ENCODE results near the gene EARS2. TPM values are rescaled to one million over a fixed set of nuclear protein-coding genes. Genes with fewer than 3 reads are reported as not detected.
"Not testable (repeated sequence)": the region's sequence is repeated elsewhere in the genome, so short reads cannot be mapped to it uniquely, and the experiment has no call there.

Gene EARS2
- total RNA-seq, 4 donors from 2014 or later = 8.4 to 39.6 (median 19.3) TPM

- peaks cover 0 to 74% of the 10 kb centered on the region in 2 donors for H3K36me3 ChIP-seq
- TF ChIP-seq CTCF (IDR thresholded peaks at IDR 0.05 in 4 of 5, conservative IDR thresholded peaks at IDR 0.05 in 1 of 5) = no peak
- TF ChIP-seq POLR2A (IDR thresholded peaks at IDR 0.05) = no peak
- DNase-seq (no peak), ATAC-seq (no peak)
- H3K4me1 ChIP-seq = no peaks in the 10 kb centered on the region
- intact Hi-C loops (cut with DNase I; ENCODE audit: low total_unique reads) (loop anchor here (10.0 kb wide), 1 partner anchor 955 kb away; no protein-coding TSS in a partner anchor), in situ Hi-C loops (cut with MboI; ENCODE audit: low sequenced_read_pairs in 4 of 4) (loop anchor here in 2 of 4 donors (5.0 to 10.0 kb wide), 2 partner anchors 52 to 55 kb away; no protein-coding TSS in a partner anchor)
- no peak overlapping the region for H3K4me3 ChIP-seq
- H3K9me3 ChIP-seq = no peaks in the 10 kb centered on the region
- H3K27ac ChIP-seq = no peak overlapping the region
- H3K27me3 ChIP-seq = no peaks in the 10 kb centered on the region
These were observed 7.2 kb downstream of the EARS2 start for GRCh38 chr16:23549938-23550337.

GRCh38 chr16:23544436-23544835, 12.7 kb downstream of the EARS2 start:
- no peaks in the 10 kb centered on the region for H3K9me3 ChIP-seq
- H3K27me3 ChIP-seq = no peaks in the 10 kb centered on the region
- TF ChIP-seq POLR2A (IDR thresholded peaks at IDR 0.05) (no peak), CTCF (IDR thresholded peaks at IDR 0.05 in 4 of 5, conservative IDR thresholded peaks at IDR 0.05 in 1 of 5) (no peak)
- DNase-seq = no peak
- no peak overlapping the region for H3K4me3 ChIP-seq
- in situ Hi-C loops (cut with MboI; ENCODE audit: low sequenced_read_pairs in 4 of 4) (loop anchor here in 1 of 4 donors (10.0 kb wide), 1 partner anchor 60 kb away; no protein-coding TSS in a partner anchor), intact Hi-C loops (cut with DNase I; ENCODE audit: low total_unique reads) (no loop called here)
- no peak overlapping the region for H3K27ac ChIP-seq
- ATAC-seq = no peak
- H3K36me3 ChIP-seq = peaks cover 0 to 83% of the 10 kb centered on the region in 2 donors
- H3K4me1 ChIP-seq = no peaks in the 10 kb centered on the region

- in situ Hi-C loops (cut with MboI; ENCODE audit: low sequenced_read_pairs in 4 of 4) = loop anchor here in 1 of 4 donors (10.0 kb wide), 1 partner anchor 64 kb away; no protein-coding TSS in a partner anchor
- intact Hi-C loops (cut with DNase I; ENCODE audit: low total_unique reads); H3K27ac ChIP-seq; H3K4me1 ChIP-seq; H3K4me3 ChIP-seq; ATAC-seq; H3K9me3 ChIP-seq; H3K27me3 ChIP-seq; DNase-seq: not testable (repeated sequence)
- H3K36me3 ChIP-seq = peaks cover 0 to 72% of the 10 kb centered on the region in 2 donors
These were observed 16.4 kb downstream of the EARS2 start for GRCh38 chr16:23540817-23541178.

GRCh38 chr16:23539984-23540816, 16.9 kb downstream of the EARS2 start:
- in situ Hi-C loops (cut with MboI; ENCODE audit: low sequenced_read_pairs in 4 of 4) = loop anchor here in 1 of 4 donors (10.0 kb wide), 1 partner anchor 65 kb away; no protein-coding TSS in a partner anchor
- intact Hi-C loops (cut with DNase I; ENCODE audit: low total_unique reads) = no loop called here
- TF ChIP-seq CTCF (IDR thresholded peaks at IDR 0.05 in 4 of 5, conservative IDR thresholded peaks at IDR 0.05 in 1 of 5) (no peak), POLR2A (IDR thresholded peaks at IDR 0.05) (no peak)
- Histone ChIP-seq H3K27ac (no peak overlapping the region), H3K4me3 (no peak overlapping the region), H3K4me1 (no peaks in the 10 kb centered on the region), H3K36me3 (peaks cover 0 to 68% of the 10 kb centered on the region in 2 donors), H3K9me3 (no peaks in the 10 kb centered on the region), H3K27me3 (no peaks in the 10 kb centered on the region)
- DNase-seq (no peak), ATAC-seq (no peak)

- ATAC-seq (no peak), DNase-seq (no peak)
- TF ChIP-seq CTCF (IDR thresholded peaks at IDR 0.05 in 4 of 5, conservative IDR thresholded peaks at IDR 0.05 in 1 of 5) = no peak
- TF ChIP-seq POLR2A (IDR thresholded peaks at IDR 0.05) = no peak
- Histone ChIP-seq H3K4me1 (no peaks in the 10 kb centered on the region), H3K4me3 (no peak overlapping the region), H3K9me3 (no peaks in the 10 kb centered on the region), H3K27ac (peak overlapping the region in 1 of 4 donors; percentile 10), H3K36me3 (peaks cover 0 to 70% of the 10 kb centered on the region in 2 donors), H3K27me3 (no peaks in the 10 kb centered on the region)
- in situ Hi-C loops (cut with MboI; ENCODE audit: low sequenced_read_pairs in 4 of 4) = no loop called here
- intact Hi-C loops (cut with DNase I; ENCODE audit: low total_unique reads) = no loop called here
These were observed 18.3 kb downstream of the EARS2 start for GRCh38 chr16:23538919-23539278.

All from gastrocnemius medialis (tissue), 4 donors.